HepG2 (cell line): ENCODE data around the gene CDKN2C. TPM values are rescaled to one million over a fixed set of nuclear protein-coding genes. Genes with fewer than 3 reads are reported as not detected.

Experiments used
- ADNP ChIP-seq: sonication (generic); formaldehyde crosslinking; IDR thresholded peaks from 2 replicates; pipeline ENCODE4 v1.4.0; 2020; ENCODE audit warnings: missing genetic modification reagents
- CENPBD1 ChIP-seq: sonication (generic); formaldehyde crosslinking; IDR thresholded peaks from 2 replicates; pipeline ENCODE4 v1.8.0; 2022; ENCODE audit warnings: missing genetic modification reagents, low read depth, mild to moderate bottlenecking, borderline replicate concordance
- CHD2 ChIP-seq: IDR thresholded peaks from 2 replicates; pipeline ENCODE4 v1.6.1; 2011; ENCODE audit warnings: low read depth, low read length, improper control_type of control experiment
- FOXA1 ChIP-seq, 2 experiments: fragments of 450-650 bp in 1 of 2; sonication (generic) in 1 of 2; formaldehyde crosslinking in 1 of 2; IDR thresholded peaks; 2 replicates each; pipeline versions ENCODE4 v1.4.0 to v1.6.1; 2016 to 2020; ENCODE audit warnings: missing genetic modification reagents in 1 of 2
- FOXP1 ChIP-seq, 2 experiments: fragments of 450-650 bp in 1 of 2; IDR thresholded peaks; 2 replicates each; pipeline ENCODE4 v1.6.1; 2017 to 2018; ENCODE audit warnings: antibody characterized with exemption in 1 of 2
- KMT2A ChIP-seq: sonication (generic); formaldehyde crosslinking; IDR thresholded peaks from 2 replicates; pipeline ENCODE4 v1.4.0; 2020; ENCODE audit warnings: missing genetic modification reagents
- MTF2 ChIP-seq: sonication (generic); formaldehyde crosslinking; IDR thresholded peaks from 2 replicates; pipeline ENCODE4 v1.5.0; 2020; ENCODE audit warnings: missing genetic modification reagents, borderline replicate concordance
- MXD1 ChIP-seq: sonication (generic); formaldehyde crosslinking; IDR thresholded peaks from 2 replicates; pipeline ENCODE4 v1.4.0; 2020; ENCODE audit warnings: mild to moderate bottlenecking, missing genetic modification reagents
- NFATC3 ChIP-seq: sonication (generic); formaldehyde crosslinking; IDR thresholded peaks from 2 replicates; pipeline ENCODE4 v1.5.1; 2020; ENCODE audit warnings: mild to moderate bottlenecking, missing genetic modification reagents
- NFE2 ChIP-seq: sonication (generic); formaldehyde crosslinking; IDR thresholded peaks from 2 replicates; pipeline ENCODE4 v1.4.0; 2020; ENCODE audit warnings: missing genetic modification reagents
- NR2F2 ChIP-seq: IDR thresholded peaks from 2 replicates; pipeline ENCODE4 v1.6.1; 2012; ENCODE audit warnings: low read depth, inconsistent platforms, borderline replicate concordance
- PHF20 ChIP-seq: sonication (generic); formaldehyde crosslinking; IDR thresholded peaks from 2 replicates; pipeline ENCODE4 v1.5.0; 2020; ENCODE audit warnings: mild to moderate bottlenecking, missing genetic modification reagents
- POGZ ChIP-seq: sonication (generic); formaldehyde crosslinking; IDR thresholded peaks from 2 replicates; pipeline ENCODE4 v1.4.0; 2020; ENCODE audit warnings: mild to moderate bottlenecking, missing genetic modification reagents
- SAFB2 ChIP-seq: sonication (generic); formaldehyde crosslinking; IDR thresholded peaks from 2 replicates; pipeline ENCODE4 v1.5.1; 2020; ENCODE audit warnings: missing genetic modification reagents, low read depth, mild to moderate bottlenecking, borderline replicate concordance
- SALL1 ChIP-seq: sonication (generic); formaldehyde crosslinking; IDR thresholded peaks from 2 replicates; pipeline ENCODE4 v1.8.0; 2022; ENCODE audit warnings: mild to moderate bottlenecking, missing genetic modification reagents
- TAF1 ChIP-seq: sonication (generic); formaldehyde crosslinking; IDR thresholded peaks from 2 replicates; pipeline ENCODE4 v1.4.0; 2020; ENCODE audit warnings: missing genetic modification reagents
- TARDBP ChIP-seq: sonication (generic); formaldehyde crosslinking; IDR thresholded peaks from 2 replicates; pipeline ENCODE4 v1.8.0; 2022; ENCODE audit warnings: mild to moderate bottlenecking, missing genetic modification reagents
- TMF1 ChIP-seq: sonication (generic); formaldehyde crosslinking; IDR thresholded peaks from 2 replicates; pipeline ENCODE4 v1.8.1; 2022; ENCODE audit warnings: low read depth, missing genetic modification reagents
- U2AF1 ChIP-seq: fragments of 200-400 bp; formaldehyde crosslinking; optimal IDR thresholded peaks from 2 replicates; pipeline ENCODE3; 2017; ENCODE audit warnings: mild to moderate bottlenecking, low read depth, low read length
- ZFX ChIP-seq: sonication (generic); formaldehyde crosslinking; IDR thresholded peaks from 2 replicates; pipeline ENCODE4 v1.4.0; 2020; ENCODE audit warnings: mild to moderate bottlenecking, low read depth, missing genetic modification reagents, moderate library complexity
- ZKSCAN1 ChIP-seq: fragments of 150-350 bp; IDR thresholded peaks from 2 replicates; pipeline ENCODE4 v1.6.1; 2014; ENCODE audit warnings: low read length
- ZNF225 ChIP-seq: sonication (generic); formaldehyde crosslinking; IDR thresholded peaks from 2 replicates; pipeline ENCODE4 v1.4.0; 2020; ENCODE audit warnings: mild to moderate bottlenecking, missing genetic modification reagents
- ZNF292 ChIP-seq: sonication (generic); formaldehyde crosslinking; IDR thresholded peaks from 2 replicates; pipeline ENCODE4 v1.8.1; 2022; ENCODE audit warnings: mild to moderate bottlenecking, low read depth, missing genetic modification reagents, borderline replicate concordance
- ZNF431 ChIP-seq: sonication (generic); formaldehyde crosslinking; IDR thresholded peaks from 2 replicates; pipeline ENCODE4 v1.9.0; 2022; ENCODE audit warnings: missing genetic modification reagents, low read depth, mild to moderate bottlenecking, borderline replicate concordance
- ZNF556 ChIP-seq: sonication (generic); formaldehyde crosslinking; IDR thresholded peaks from 2 replicates; pipeline ENCODE4 v1.4.0; 2020; ENCODE audit warnings: mild to moderate bottlenecking, missing genetic modification reagents, borderline replicate concordance
- ZNF746 ChIP-seq: sonication (generic); formaldehyde crosslinking; IDR thresholded peaks from 2 replicates; pipeline ENCODE4 v1.8.0; 2022; ENCODE audit warnings: mild to moderate bottlenecking, missing genetic modification reagents
- ZNF816 ChIP-seq: sonication (generic); formaldehyde crosslinking; IDR thresholded peaks from 2 replicates; pipeline ENCODE4 v1.8.0; 2022; ENCODE audit warnings: missing genetic modification reagents, mild to moderate bottlenecking, borderline replicate concordance
- polyA plus RNA-seq, 8 experiments: library from polyadenylated mRNA; depleted of rRNA in 3 of 8; stranded (reverse) in 7 of 8; unstranded in 1 of 8; fragments of >200 nt; fragmentation: Illumina TruSeq in 4 of 8; extraction: Trizol in 4 of 8; gene quantifications; 2 replicates each; pipeline versions ENCODE4 v1.2.1 to v1.2.3, GENCODE V29; 2011 to 2016; ENCODE audit warnings: low read depth in 4 of 8, missing spikeins in 1 of 8, mixed read lengths in 1 of 8; ENCODE audit not compliant: insufficient read depth in 1 of 8
- total RNA-seq, 5 experiments: library from RNA; depleted of rRNA; stranded (reverse); fragments of >200 nt; fragmentation: Illumina TruSeq; extraction: Trizol; gene quantifications; 2 replicates each; pipeline ENCODE4 v1.2.3, GENCODE V29; 2016; ENCODE audit warnings: low read depth in 1 of 5
- TF ChIP-seq, protein P1 (sequence below): IDR thresholded peaks from 2 replicates; pipeline ENCODE4 v1.6.1; 2016; ENCODE audit warnings: low read depth, control low read depth
- TF ChIP-seq, protein P2 (sequence below): sonication (generic); formaldehyde crosslinking; IDR thresholded peaks from 2 replicates; pipeline ENCODE4 v1.4.0; 2020; ENCODE audit warnings: missing genetic modification reagents, low read depth, mild to moderate bottlenecking, borderline replicate concordance

Gene CDKN2C
- total and polyA plus RNA-seq, 2 of the 13 experiments (the other 11 are each of a cell fraction or from before 2014, with no cell fraction given): 7.8 to 13.7 TPM

DNA sequence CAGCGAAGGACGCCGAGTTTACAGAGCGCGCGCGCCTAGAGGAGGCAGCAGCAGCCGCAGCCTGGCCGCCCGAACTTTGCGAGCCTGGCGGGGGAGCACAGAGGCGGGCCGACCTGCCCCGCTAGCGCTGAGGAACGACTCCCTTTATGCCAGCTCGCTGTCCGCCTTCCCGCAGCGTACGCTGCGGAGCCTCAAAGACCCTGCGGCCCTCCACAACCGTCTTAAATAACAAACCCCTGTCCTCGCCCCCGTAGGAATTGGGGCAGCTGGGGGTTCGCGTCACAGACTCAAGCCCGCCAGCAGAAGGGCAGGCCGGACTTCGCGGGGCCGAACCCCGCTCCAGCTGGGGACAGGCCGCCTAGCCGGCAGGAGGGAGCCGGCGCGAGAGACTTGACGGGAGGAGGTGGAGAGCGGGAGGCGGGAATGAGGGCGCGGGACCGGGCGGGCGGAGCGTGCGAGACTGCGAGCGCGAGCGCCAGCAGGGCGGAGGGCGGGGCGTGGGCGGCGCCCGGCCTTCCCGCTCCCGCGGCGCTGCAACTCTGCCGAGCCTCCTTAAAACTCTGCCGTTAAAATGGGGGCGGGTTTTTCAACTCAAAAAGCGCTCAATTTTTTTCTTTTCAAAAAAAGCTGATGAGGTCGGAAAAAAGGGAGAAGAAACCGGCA is 1.8 kb upstream of the CDKN2C start (continued):
- no peak for TF ChIP-seq CENPBD1 (CRISPR knock-in tag)
- TF ChIP-seq TARDBP (CRISPR knock-in tag): peak; percentile 77
- 0 out of 2 replicates have a peak, but pooled peaks have one; percentile 29 for TF ChIP-seq ZNF431 (CRISPR knock-in tag)
- peak; percentile 42; the same call in 1 of the 2 replicates for TF ChIP-seq CHD2
- no peak for TF ChIP-seq NR2F2
- TF ChIP-seq NFATC3 (CRISPR knock-in tag): no peak
- no peak for TF ChIP-seq MTF2 (CRISPR knock-in tag)
- TF ChIP-seq SALL1 (CRISPR knock-in tag): peak; percentile 78
- peak; percentile 88 for TF ChIP-seq U2AF1
- TF ChIP-seq, protein P1, sequence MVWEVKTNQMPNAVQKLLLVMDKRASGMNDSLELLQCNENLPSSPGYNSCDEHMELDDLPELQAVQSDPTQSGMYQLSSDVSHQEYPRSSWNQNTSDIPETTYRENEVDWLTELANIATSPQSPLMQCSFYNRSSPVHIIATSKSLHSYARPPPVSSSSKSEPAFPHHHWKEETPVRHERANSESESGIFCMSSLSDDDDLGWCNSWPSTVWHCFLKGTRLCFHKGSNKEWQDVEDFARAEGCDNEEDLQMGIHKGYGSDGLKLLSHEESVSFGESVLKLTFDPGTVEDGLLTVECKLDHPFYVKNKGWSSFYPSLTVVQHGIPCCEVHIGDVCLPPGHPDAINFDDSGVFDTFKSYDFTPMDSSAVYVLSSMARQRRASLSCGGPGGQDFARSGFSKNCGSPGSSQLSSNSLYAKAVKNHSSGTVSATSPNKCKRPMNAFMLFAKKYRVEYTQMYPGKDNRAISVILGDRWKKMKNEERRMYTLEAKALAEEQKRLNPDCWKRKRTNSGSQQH: peak; percentile 20; the same call in 1 of the 2 replicates
- peak; percentile 51 for TF ChIP-seq TAF1
- TF ChIP-seq KMT2A (CRISPR knock-in tag): peak; percentile 73
- TF ChIP-seq ZNF556 (CRISPR knock-in tag): 0 out of 2 replicates have a peak, but pooled peaks have one; percentile 27
- TF ChIP-seq FOXP1 (IDR thresholded peaks at IDR 0.05): no peak
- TF ChIP-seq FOXP1 (CRISPR knock-in tag; IDR thresholded peaks at IDR 0.05): no peak
- TF ChIP-seq, protein P2, sequence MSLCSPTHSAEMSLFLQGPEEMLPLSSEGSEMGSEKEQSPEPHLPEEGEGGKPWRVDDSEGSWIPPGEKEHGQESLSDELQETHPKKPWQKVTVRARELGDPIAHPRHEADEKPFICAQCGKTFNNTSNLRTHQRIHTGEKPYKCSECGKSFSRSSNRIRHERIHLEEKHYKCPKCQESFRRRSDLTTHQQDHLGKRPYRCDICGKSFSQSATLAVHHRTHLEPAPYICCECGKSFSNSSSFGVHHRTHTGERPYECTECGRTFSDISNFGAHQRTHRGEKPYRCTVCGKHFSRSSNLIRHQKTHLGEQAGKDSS (CRISPR knock-in tag): peak; percentile 2; the same call in 1 of the 2 replicates
- TF ChIP-seq PHF20 (CRISPR knock-in tag): 0 out of 2 replicates have a peak, but pooled peaks have one; percentile 31
- peak; percentile 77; the same call in 1 of the 2 replicates for TF ChIP-seq ZNF292 (CRISPR knock-in tag)
- TF ChIP-seq MXD1 (CRISPR knock-in tag): peak; percentile 77; the same call in 1 of the 2 replicates
- TF ChIP-seq POGZ: peak; percentile 60; the same call in 1 of the 2 replicates
- TF ChIP-seq ZFX (CRISPR knock-in tag): peak; percentile 87
- TF ChIP-seq ZNF816 (CRISPR knock-in tag): peak; percentile 84; the same call in 1 of the 2 replicates
- TF ChIP-seq TMF1: peak; percentile 87
- TF ChIP-seq ADNP (CRISPR knock-in tag): no peak
- TF ChIP-seq FOXA1 (IDR thresholded peaks at IDR 0.05): no peak
- no peak; the same call in 1 of the 2 replicates for TF ChIP-seq FOXA1 (CRISPR knock-in tag; IDR thresholded peaks at IDR 0.05)
- peak; percentile 79 for TF ChIP-seq ZNF746 (CRISPR knock-in tag)
- peak; percentile 93; the same call in 1 of the 2 replicates for TF ChIP-seq SAFB2 (CRISPR knock-in tag)
- TF ChIP-seq ZNF225: peak; percentile 71
- no peak for TF ChIP-seq NFE2 (CRISPR knock-in tag)
- TF ChIP-seq ZKSCAN1: no peak
